ENCODE data around the gene ROBO3. TPM values are rescaled to one million over a fixed set of nuclear protein-coding genes. Genes with fewer than 3 reads are reported as not detected.

ROBO3 gene
- total and polyA plus RNA-seq, 2 donors (not counting 3 experiments of a cell fraction or from before 2014, with no cell fraction given), result 27.1 to 65.4 TPM

DNA sequence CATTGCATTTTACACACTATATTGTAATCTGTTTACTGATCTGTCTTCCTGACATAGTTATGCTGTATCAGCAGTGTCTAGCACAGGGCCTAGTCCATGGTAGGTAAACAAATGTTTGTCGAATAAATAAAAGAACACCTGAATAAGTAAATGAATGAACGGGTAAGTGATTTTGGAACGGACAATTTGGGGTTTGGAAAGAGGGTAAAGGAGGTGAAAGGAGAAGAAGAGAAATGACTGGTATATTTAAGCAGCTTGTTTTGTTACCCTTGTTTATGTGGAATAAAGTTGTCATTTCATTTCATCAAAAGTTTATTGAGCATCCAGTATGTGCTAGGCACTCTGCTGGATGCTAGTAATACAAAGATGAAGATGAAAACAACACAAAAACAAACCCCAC, 53.7 kb downstream of the ROBO3 start, which contains the start of gene HEPN1:
HEPN1 (plus strand) TSS at position 301 of the 400 bp plus-strand sequence.
- TF ChIP-seq FOS (IDR thresholded peaks at IDR 0.05; ENCODE audit: borderline replicate concordance, insufficient read depth, low read length), result no peak
- TF ChIP-seq POLR2AphosphoS5 (IDR thresholded peaks at IDR 0.05; ENCODE audit: insufficient read depth, low read depth, low read length), result no peak
- TF ChIP-seq MYC (IDR thresholded peaks at IDR 0.05; ENCODE audit: low read depth, low read length), result no peak
- no peak for TF ChIP-seq GATA2 (IDR thresholded peaks at IDR 0.05; ENCODE audit: insufficient read depth, insufficient read length, low read depth, low read length)
- TF ChIP-seq POLR2A (IDR thresholded peaks at IDR 0.05; ENCODE audit: low read depth, low read length), result no peak
- TF ChIP-seq JUN (IDR thresholded peaks at IDR 0.05; ENCODE audit: borderline replicate concordance, insufficient read depth, insufficient read length, low read depth), result no peak
- TF ChIP-seq EZH2 (IDR thresholded peaks at IDR 0.05; ENCODE audit: borderline replicate concordance, low read depth, low read length, severe bottlenecking), result no peak
- TF ChIP-seq, protein P1, sequence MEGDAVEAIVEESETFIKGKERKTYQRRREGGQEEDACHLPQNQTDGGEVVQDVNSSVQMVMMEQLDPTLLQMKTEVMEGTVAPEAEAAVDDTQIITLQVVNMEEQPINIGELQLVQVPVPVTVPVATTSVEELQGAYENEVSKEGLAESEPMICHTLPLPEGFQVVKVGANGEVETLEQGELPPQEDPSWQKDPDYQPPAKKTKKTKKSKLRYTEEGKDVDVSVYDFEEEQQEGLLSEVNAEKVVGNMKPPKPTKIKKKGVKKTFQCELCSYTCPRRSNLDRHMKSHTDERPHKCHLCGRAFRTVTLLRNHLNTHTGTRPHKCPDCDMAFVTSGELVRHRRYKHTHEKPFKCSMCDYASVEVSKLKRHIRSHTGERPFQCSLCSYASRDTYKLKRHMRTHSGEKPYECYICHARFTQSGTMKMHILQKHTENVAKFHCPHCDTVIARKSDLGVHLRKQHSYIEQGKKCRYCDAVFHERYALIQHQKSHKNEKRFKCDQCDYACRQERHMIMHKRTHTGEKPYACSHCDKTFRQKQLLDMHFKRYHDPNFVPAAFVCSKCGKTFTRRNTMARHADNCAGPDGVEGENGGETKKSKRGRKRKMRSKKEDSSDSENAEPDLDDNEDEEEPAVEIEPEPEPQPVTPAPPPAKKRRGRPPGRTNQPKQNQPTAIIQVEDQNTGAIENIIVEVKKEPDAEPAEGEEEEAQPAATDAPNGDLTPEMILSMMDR (IDR thresholded peaks at IDR 0.05; ENCODE audit: extremely low read depth in 1 of 2, insufficient read depth in 1 of 2, low read depth in 1 of 2, low read length in 2 of 2), result no peak
- TF ChIP-seq, protein P2, sequence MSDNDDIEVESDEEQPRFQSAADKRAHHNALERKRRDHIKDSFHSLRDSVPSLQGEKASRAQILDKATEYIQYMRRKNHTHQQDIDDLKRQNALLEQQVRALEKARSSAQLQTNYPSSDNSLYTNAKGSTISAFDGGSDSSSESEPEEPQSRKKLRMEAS (IDR thresholded peaks at IDR 0.05; ENCODE audit: insufficient read depth, insufficient read length), result no peak
- Histone ChIP-seq H3K4me2 (ENCODE audit: insufficient read depth, low read length) (no peak within 1 kb of the TSS), H4K20me1 (replicated peaks; ENCODE audit: control insufficient read depth, extremely low read depth, insufficient read depth, low read length) (no peaks in the 10 kb centered on the region), H3K9me3 (replicated peaks; ENCODE audit: control insufficient read depth, insufficient read depth, low read length) (no peaks in the 10 kb centered on the region), H3K9me1 (replicated peaks; ENCODE audit: control insufficient read depth, extremely low read depth, insufficient read depth, low read length) (no peaks in the 10 kb centered on the region), H3K36me3 (ENCODE audit: control insufficient read depth in 2 of 2, extremely low read depth in 1 of 2, insufficient read depth in 2 of 2, low read length in 2 of 2) (no peaks in the 10 kb centered on the region), H3K9ac (replicated peaks; ENCODE audit: extremely low read depth, insufficient read depth, low read length) (no peak within 1 kb of the TSS), H3K4me1 (ENCODE audit: control insufficient read depth, extremely low read depth, insufficient read depth, low read length) (peaks cover 19% of the 10 kb centered on the region), H2AFZ (ENCODE audit: low read depth, low read length) (no peak within 1 kb of the TSS), H3K27ac (ENCODE audit: insufficient read depth, low read depth, low read length) (no peak within 1 kb of the TSS), H3K79me2 (ENCODE audit: control insufficient read depth, insufficient read depth, low read length) (no peaks in the 10 kb centered on the region), H3K4me3 (replicated peaks in 1 of 3; ENCODE audit: insufficient read depth in 1 of 3, low read depth in 1 of 3, low read length in 3 of 3) (no peak within 1 kb of the TSS), H3K27me3 (ENCODE audit: control insufficient read depth in 2 of 2, insufficient read depth in 2 of 2, low read length in 2 of 2) (no peaks in the 10 kb centered on the region)
- DNase-seq (ENCODE audit: low read depth, low spot score) (no peak), FAIRE-seq (no peak)
- dilution Hi-C loops (cut with MboI; ENCODE audit: extremely low pct_ligation_motif_present, low sequenced_read_pairs) (no loop called here), intact Hi-C loops (cut with micrococcal nuclease) (no loop called here)
- no TSS peak for BruUV-seq (replicated peaks)
- CTCF ChIA-PET, result interaction anchor here (3.3 kb wide), 1 partner anchor 20 kb away, joined by 38 read pairs; the partner anchor contains the start of gene ROBO4
- POLR2A ChIA-PET, result no interaction called here
